Measurements from ENCODE around the gene TAOK2.
A peak's percentile ranks its signal among the peaks of the same experiment; 100 is the strongest.

GRCh38 chr16:30041841-30042240 is 68.2 kb downstream of the TAOK2 start:
- TF ChIP-seq CTCF (IDR thresholded peaks at IDR 0.05 in 2 of 3, conservative IDR thresholded peaks at IDR 0.05 in 1 of 3; ENCODE audit: borderline replicate concordance in 1 of 3, insufficient read depth in 1 of 3, low read depth in 2 of 3, low read length in 2 of 3) = peak; percentile 54 to 81 (median 58); a peak in 4 of 6 replicates
- no peak for TF ChIP-seq POLR2AphosphoS5 (IDR thresholded peaks at IDR 0.05; ENCODE audit: low read depth, low read length)
- no peak for TF ChIP-seq JUND (IDR thresholded peaks at IDR 0.05)
- TF ChIP-seq SIN3A (IDR thresholded peaks at IDR 0.05; ENCODE audit: low read depth) = no peak
- no peak for TF ChIP-seq ATF3 (IDR thresholded peaks at IDR 0.05)
- TF ChIP-seq REST (IDR thresholded peaks at IDR 0.05; ENCODE audit: low read depth) = no peak
- no peak for TF ChIP-seq SP1 (IDR thresholded peaks at IDR 0.05; ENCODE audit: low read depth)
- TF ChIP-seq YY1 (IDR thresholded peaks at IDR 0.05; ENCODE audit: extremely low read depth, insufficient replicate concordance, low read depth, low read length) = no peak
- no peak for TF ChIP-seq ELF1 (IDR thresholded peaks at IDR 0.05; ENCODE audit: borderline replicate concordance, low read depth)
